SH-SY5Y (cell line): ENCODE data around the gene ADGRG4.

Experiments used
- GATA2 ChIP-seq: IDR thresholded peaks from 2 replicates; pipeline ENCODE4 v1.6.1; 2011; ENCODE audit warnings: mild to moderate bottlenecking, low read depth, low read length
- GATA3 ChIP-seq: IDR thresholded peaks from 2 replicates; pipeline ENCODE4 v1.6.1; 2011; ENCODE audit warnings: low read depth, mild to moderate bottlenecking, low read length, moderate library complexity

DNA sequence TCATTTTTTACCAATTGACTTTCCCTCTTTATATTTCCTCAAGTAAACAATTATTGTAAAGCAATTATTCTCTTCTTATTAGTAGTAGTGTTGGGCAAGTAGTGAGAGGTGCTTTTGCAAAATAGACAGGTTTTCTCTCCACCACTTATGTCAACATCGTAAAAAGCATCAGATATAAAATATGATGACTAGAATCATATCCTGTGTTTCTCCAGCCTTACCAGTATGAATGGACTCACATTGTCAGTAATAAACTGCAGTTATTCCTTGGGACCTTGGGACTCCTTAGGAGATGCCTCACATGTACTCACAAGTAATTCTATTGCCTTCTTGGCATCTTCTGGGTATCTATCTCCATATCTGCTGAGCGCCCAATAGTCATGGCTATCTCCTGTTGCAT lies 146.5 kb downstream of the ADGRG4 start:
- TF ChIP-seq GATA2 (no peak), GATA3 (no peak)
